Kasumi-1 (cell line): ENCODE measurements around the gene STK11IP.

Experiments
- DNase-seq, 2 experiments: peaks; one replicate each; lab custom pipeline; 2025; lab: John Stamatoyannopoulos, UW

STK11IP gene

GRCh38 chr2:219578811-219579613 lies 18.6 kb upstream of the STK11IP start:
- no peak for DNase-seq

- no peak for DNase-seq
Observed at GRCh38 chr2:219581346-219581745, 16.3 kb upstream of the STK11IP start.

- no peak for DNase-seq
Observed at GRCh38 chr2:219591091-219591490, 6.6 kb upstream of the STK11IP start.

GRCh38 chr2:219592736-219593135 lies 4.9 kb upstream of the STK11IP start:
- DNase-seq = no peak

- no peak for DNase-seq
Observed at GRCh38 chr2:219593154-219593553, 4.5 kb upstream of the STK11IP start.

GRCh38 chr2:219595256-219595655 lies 2.4 kb upstream of the STK11IP start:
- DNase-seq = peak; percentile 35 to 44

GRCh38 chr2:219596954-219597551 lies 604 bp upstream of the STK11IP start:
- DNase-seq = peak in 1 of 2 experiments; percentile 26

GRCh38 chr2:219598308-219599078 lies 836 bp downstream of the STK11IP start:
- no peak for DNase-seq

- DNase-seq = peak; percentile 65 to 74
Observed at GRCh38 chr2:219603771-219604170, 6.1 kb downstream of the STK11IP start.

- DNase-seq = no peak
Observed at GRCh38 chr2:219605607-219605954, 7.9 kb downstream of the STK11IP start.

GRCh38 chr2:219607931-219608330 lies 10.3 kb downstream of the STK11IP start:
- peak; percentile 67 to 78 for DNase-seq

GRCh38 chr2:219608399-219608964 lies 10.8 kb downstream of the STK11IP start:
- DNase-seq = no peak

GRCh38 chr2:219609149-219609750 lies 11.6 kb downstream of the STK11IP start:
- no peak for DNase-seq

- DNase-seq = no peak
Observed at GRCh38 chr2:219611306-219611705, 13.6 kb downstream of the STK11IP start.

GRCh38 chr2:219611866-219612576 lies 14.4 kb downstream of the STK11IP start:
- DNase-seq = no peak

- DNase-seq = no peak
Observed at GRCh38 chr2:219612577-219613286, 15.1 kb downstream of the STK11IP start.

- DNase-seq = no peak
Observed at GRCh38 chr2:219613461-219614070, 15.9 kb downstream of the STK11IP start.

- DNase-seq = no peak
Observed at GRCh38 chr2:219614076-219614860, 16.6 kb downstream of the STK11IP start.

GRCh38 chr2:219615036-219615435 lies 17.4 kb downstream of the STK11IP start:
- DNase-seq = no peak

- DNase-seq = no peak
Observed at GRCh38 chr2:219615894-219616293, 18.2 kb downstream of the STK11IP start.
